Upper lobe of left lung (tissue), 6 donors: ENCODE data around the gene SGCA. TPM values are rescaled to one million over a fixed set of nuclear protein-coding genes. Genes with fewer than 3 reads are reported as not detected.
A peak's percentile ranks its signal among the peaks of the same experiment; 100 is the strongest.

Experiments used
- ATAC-seq, 2 donors: fragments of 200-7000 bp; cut with Tn5 transposase; one replicate each; pipeline ENCODE4 v1.9.1; 2022; ENCODE audit warnings: mild to moderate bottlenecking in 2 of 2, moderate library complexity in 2 of 2; ENCODE audit not compliant: low FRiP score in 2 of 2
- DNase-seq, 2 donors: peaks; one replicate each; pipeline ENCODE4 v3.0.0-alpha.2; 2019 to 2020
- H3K27ac ChIP-seq, 4 donors: fragments of 200-600 bp; sonication (generic); one replicate each; pipeline ENCODE4 v1.5.1; 2016 to 2019
- H3K27me3 ChIP-seq, 4 donors: fragments of 200-600 bp; sonication (generic); one replicate each; pipeline ENCODE4 v1.5.1; 2017 to 2019
- H3K36me3 ChIP-seq, 4 donors: fragments of 200-600 bp; sonication (generic); one replicate each; pipeline ENCODE4 v1.5.1; 2016 to 2019
- H3K4me1 ChIP-seq, 4 donors: fragments of 200-600 bp; sonication (generic); one replicate each; pipeline ENCODE4 v1.5.1; 2018 to 2019
- H3K4me3 ChIP-seq, 4 donors: fragments of 200-600 bp; sonication (generic); one replicate each; pipeline ENCODE4 v1.5.1; 2017 to 2019; ENCODE audit warnings: mild to moderate bottlenecking in 2 of 4, moderate library complexity in 1 of 4
- H3K9me3 ChIP-seq, 4 donors: fragments of 200-600 bp; sonication (generic); one replicate each; pipeline ENCODE4 v1.5.1; 2018 to 2019
- EP300 ChIP-seq, 4 donors: sonication (generic); formaldehyde crosslinking; IDR thresholded peaks; one replicate each; pipeline ENCODE4 v1.5.1; 2017; ENCODE audit warnings: antibody characterized with exemption in 4 of 4, control low read depth in 2 of 4
- POLR2A ChIP-seq, 4 donors: fragments of 450-650 bp; IDR thresholded peaks; one replicate each; pipeline ENCODE4 v1.5.1; 2016 to 2017; ENCODE audit warnings: antibody characterized with exemption in 4 of 4, mild to moderate bottlenecking in 2 of 4
- POLR2AphosphoS5 ChIP-seq, 2 donors: sonication (generic); formaldehyde crosslinking; IDR thresholded peaks; one replicate each; pipeline ENCODE4 v1.5.1; 2017; ENCODE audit warnings: antibody characterized with exemption in 2 of 2
- whole genome bisulfite sequencing, 2 donors: methylation state at CpG; one replicate each; pipeline ENCODE4 v1.1.5; 2017 to 2018; 5-methylcytosine and 5-hydroxymethylcytosine counted together
- total RNA-seq, 6 donors: library from RNA; depleted of rRNA in 4 of 6; stranded (reverse); fragments of >200 nt in 4 of 6; gene quantifications; one replicate each; pipeline versions ENCODE4 v1.1.0 to v1.2.1, GENCODE V29; 2016 to 2021
- TF ChIP-seq, protein P1 (sequence below), 6 experiments: fragments of 450-650 bp in 4 of 6; fragments of 200-600 bp in 2 of 6; sonication (generic) in 2 of 6; IDR thresholded peaks; one replicate each; pipeline ENCODE4 v1.5.1; 2016 to 2019; ENCODE audit warnings: antibody characterized with exemption in 6 of 6
- donor health status: DM: no; HTN: no; CAD: no; lungs with moderate emphysema.
- donor health status: DM: no; HTN: yes; CAD: no; lungs with severe emphysema.

SGCA gene
- total RNA-seq, 6 donors from 2014 or later, result 1.6 to 19.7 (median 14.1) TPM

DNA sequence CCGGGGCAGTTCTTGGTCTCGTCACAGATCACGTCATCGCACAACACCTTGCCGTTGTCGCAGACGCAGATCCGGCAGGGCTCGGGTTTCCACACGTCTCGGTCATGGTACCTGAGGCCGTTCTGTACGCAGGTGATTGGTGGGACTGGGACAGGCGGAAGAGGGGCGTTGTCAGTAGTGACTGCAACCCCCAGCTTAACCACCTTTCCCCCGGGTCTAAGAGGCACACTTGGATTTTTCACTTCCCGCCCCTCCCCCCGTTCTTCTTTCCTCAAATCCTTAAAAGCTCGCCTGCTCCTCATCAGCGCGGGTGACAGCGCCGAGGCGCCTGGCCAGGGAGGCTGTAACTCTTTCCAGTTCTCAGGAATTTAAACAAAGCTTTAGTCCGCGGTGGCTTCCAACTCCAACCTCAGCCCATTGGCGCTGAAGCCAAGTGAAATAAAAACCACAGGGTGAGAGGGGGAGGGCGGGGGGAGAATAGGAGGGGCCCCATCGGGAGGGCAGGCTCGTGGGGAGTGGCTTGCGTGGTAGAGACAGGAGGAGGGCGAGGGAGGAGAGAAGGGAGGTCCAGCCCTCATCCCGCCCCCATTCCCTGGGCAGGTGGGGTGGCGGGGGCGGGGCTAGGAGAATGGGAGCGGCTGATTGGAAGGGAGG lies 34.1 kb downstream of the SGCA start:
- H3K27me3 ChIP-seq, result peaks cover 0 to 10% (median 3%) of the 10 kb centered on the region in 4 donors
- TF ChIP-seq, protein P1, sequence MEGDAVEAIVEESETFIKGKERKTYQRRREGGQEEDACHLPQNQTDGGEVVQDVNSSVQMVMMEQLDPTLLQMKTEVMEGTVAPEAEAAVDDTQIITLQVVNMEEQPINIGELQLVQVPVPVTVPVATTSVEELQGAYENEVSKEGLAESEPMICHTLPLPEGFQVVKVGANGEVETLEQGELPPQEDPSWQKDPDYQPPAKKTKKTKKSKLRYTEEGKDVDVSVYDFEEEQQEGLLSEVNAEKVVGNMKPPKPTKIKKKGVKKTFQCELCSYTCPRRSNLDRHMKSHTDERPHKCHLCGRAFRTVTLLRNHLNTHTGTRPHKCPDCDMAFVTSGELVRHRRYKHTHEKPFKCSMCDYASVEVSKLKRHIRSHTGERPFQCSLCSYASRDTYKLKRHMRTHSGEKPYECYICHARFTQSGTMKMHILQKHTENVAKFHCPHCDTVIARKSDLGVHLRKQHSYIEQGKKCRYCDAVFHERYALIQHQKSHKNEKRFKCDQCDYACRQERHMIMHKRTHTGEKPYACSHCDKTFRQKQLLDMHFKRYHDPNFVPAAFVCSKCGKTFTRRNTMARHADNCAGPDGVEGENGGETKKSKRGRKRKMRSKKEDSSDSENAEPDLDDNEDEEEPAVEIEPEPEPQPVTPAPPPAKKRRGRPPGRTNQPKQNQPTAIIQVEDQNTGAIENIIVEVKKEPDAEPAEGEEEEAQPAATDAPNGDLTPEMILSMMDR (IDR thresholded peaks at IDR 0.05), result no peak
- peak in 1 of 4 donors; percentile 55 for TF ChIP-seq POLR2A (IDR thresholded peaks at IDR 0.05)
- peak in 1 of 2 donors; percentile 40 for TF ChIP-seq POLR2AphosphoS5 (IDR thresholded peaks at IDR 0.05)
- TF ChIP-seq EP300 (IDR thresholded peaks at IDR 0.05), result no peak
- no peaks in the 10 kb centered on the region for H3K9me3 ChIP-seq
- H3K27ac ChIP-seq, result peak overlapping the region; percentile 68 to 86 (median 82)
- peak overlapping the region; percentile 11 to 50 (median 40) for H3K4me3 ChIP-seq
- peaks cover 0 to 22% (median 7%) of the 10 kb centered on the region in 4 donors for H3K36me3 ChIP-seq
- peak; percentile 92 to 95 for DNase-seq
- H3K4me1 ChIP-seq, result peaks cover 18 to 32% (median 25%) of the 10 kb centered on the region in 4 donors
- 4 to 7% methylated on average over 25 to 36 of the region's 36 CpGs for WGBS, 2 donors
- ATAC-seq, result peak; percentile 87 to 95

DNA sequence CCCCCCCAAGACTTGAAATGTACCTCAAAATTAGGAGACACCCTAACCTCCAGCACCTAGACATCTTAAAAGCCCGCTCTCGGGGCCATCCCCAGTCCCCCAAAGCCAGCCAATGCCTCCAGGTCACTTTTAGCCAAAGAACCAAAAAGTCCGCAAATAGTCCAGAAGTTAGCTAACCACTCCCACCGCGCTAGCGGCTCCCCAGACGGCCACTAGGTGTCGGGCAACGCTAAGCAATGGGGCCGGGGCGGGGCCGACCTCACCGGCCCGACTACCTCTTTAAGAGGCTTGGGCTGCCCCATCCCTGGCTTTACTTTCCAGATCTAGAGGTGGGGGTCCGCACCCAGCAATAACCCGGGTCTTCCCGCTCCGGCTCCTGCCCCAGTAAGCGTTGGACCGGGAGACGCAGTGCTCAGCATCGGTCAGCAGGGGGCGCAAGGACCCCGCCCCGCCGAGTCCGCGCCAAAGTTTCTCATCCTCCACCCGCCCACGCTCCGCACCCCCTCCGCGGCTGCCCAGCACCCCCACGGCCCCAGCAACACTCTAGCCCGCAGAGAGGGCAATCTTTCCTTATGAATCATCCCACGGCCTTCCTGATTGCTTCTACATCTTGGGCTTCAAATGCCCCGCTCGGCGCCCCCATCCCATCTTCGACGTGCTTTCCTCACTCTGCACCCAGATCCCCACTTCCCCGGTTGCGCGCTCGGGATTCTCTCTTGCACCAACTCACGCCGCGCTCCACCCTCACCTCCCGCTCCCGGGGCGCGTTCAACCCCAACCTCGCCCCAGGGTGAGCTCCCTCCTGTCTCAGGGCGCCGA lies 34.9 kb downstream of the SGCA start:
- WGBS, 2 donors, result 2 to 3% methylated on average over 32 to 44 of the region's 55 CpGs
- DNase-seq, result peak; percentile 88 to 96
- Histone ChIP-seq H3K9me3 (no peaks in the 10 kb centered on the region), H3K27me3 (peaks cover 0 to 10% (median 3%) of the 10 kb centered on the region in 4 donors), H3K4me3 (peak overlapping the region; percentile 11 to 50 (median 40)), H3K36me3 (peaks cover 0 to 15% (median 3%) of the 10 kb centered on the region in 4 donors), H3K4me1 (peaks cover 18 to 32% (median 27%) of the 10 kb centered on the region in 4 donors), H3K27ac (peak overlapping the region; percentile 68 to 86 (median 82))
- TF ChIP-seq EP300 (IDR thresholded peaks at IDR 0.05), result no peak
- TF ChIP-seq, protein P1 (IDR thresholded peaks at IDR 0.05), result peak; percentile 99 to 100 (median 100)
- TF ChIP-seq POLR2A (IDR thresholded peaks at IDR 0.05), result no peak
- peak in 1 of 2 donors; percentile 18 for TF ChIP-seq POLR2AphosphoS5 (IDR thresholded peaks at IDR 0.05)
- ATAC-seq, result peak; percentile 84 to 91

DNA sequence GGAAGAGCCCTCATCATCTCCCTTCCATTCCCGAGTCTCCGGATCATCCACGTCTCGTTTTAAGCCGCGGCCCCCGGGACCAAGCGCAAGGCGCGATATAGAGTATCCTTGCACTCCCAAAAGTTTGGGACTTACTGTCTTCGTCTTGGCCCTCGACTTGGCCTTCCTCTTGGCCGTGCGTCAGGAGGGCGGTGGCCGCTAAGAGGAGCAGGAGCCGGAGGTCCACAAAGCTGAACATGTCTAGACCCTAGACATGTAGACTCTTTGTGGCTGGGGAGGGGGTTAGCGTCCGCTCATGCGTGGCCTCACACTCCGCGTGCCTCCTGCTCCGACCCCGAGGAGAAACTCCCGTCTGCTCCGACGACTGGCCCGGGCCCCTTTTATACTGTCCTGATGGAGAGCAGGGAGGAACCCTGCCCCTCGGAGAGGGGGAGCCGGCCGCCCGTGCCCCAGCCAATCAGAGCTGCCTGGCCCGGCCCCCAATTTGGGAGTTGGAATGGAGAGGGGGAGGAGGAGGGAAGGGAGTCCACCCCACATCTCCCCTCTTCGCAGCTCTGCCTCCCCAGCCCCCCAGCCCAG lies 35.6 kb downstream of the SGCA start, which contains the start of gene COL1A1:
Gene COL1A1 (minus strand): TSS at position 356 of the 579 bp plus-strand sequence. CDS start 118 bp downstream, at position 238.
- peaks cover 0 to 10% (median 3%) of the 10 kb centered on the region in 4 donors for H3K27me3 ChIP-seq
- DNase-seq, result peak in 1 of 2 donors; percentile 88
- H3K4me3 ChIP-seq, result peak within 1 kb of the TSS; percentile 11 to 50 (median 40)
- TF ChIP-seq, protein P1 (IDR thresholded peaks at IDR 0.05), result no peak
- TF ChIP-seq POLR2AphosphoS5 (IDR thresholded peaks at IDR 0.05) (peak; percentile 73 to 76), POLR2A (IDR thresholded peaks at IDR 0.05) (peak in 3 of 4 donors; percentile 32 to 72 (median 65)), EP300 (IDR thresholded peaks at IDR 0.05) (no peak)
- peaks cover 0 to 9% (median 0%) of the 10 kb centered on the region in 4 donors for H3K36me3 ChIP-seq
- peaks cover 18 to 35% (median 27%) of the 10 kb centered on the region in 4 donors for H3K4me1 ChIP-seq
- H3K27ac ChIP-seq, result peak within 1 kb of the TSS; percentile 68 to 86 (median 82)
- WGBS, 2 donors, result 15 to 17% methylated on average over 11 to 34 of the region's 34 CpGs
- H3K9me3 ChIP-seq, result no peaks in the 10 kb centered on the region
- peak in 1 of 2 donors; percentile 71 for ATAC-seq

DNA sequence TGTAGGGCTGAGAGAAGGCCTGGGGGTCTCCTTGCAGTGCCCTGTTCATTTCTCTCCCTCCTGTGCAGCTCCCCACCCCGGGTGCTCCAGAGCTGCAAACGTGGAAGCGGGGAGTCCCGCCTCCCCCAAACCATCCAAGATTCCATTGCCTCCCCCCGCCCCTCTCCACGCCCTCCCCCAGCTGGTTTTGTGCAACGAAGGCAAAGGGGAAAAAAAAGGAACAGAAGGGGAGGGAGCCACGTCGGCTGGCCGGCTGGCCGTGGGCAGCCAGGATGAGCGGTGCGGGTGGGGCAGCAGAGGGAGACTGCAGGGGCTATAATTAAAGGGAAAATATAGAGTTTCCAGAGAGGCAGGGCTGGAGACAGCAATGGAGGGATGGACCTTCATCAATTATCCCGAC lies 37.3 kb downstream of the SGCA start:
- Histone ChIP-seq H3K27ac (peak overlapping the region in 1 of 4 donors; percentile 40), H3K27me3 (peaks cover 0 to 10% (median 3%) of the 10 kb centered on the region in 4 donors)
- DNase-seq, result peak in 1 of 2 donors; percentile 69

More for the DNA sequence above, 37.3 kb downstream of the SGCA start:
- no peak overlapping the region for H3K4me3 ChIP-seq
- no peaks in the 10 kb centered on the region for H3K36me3 ChIP-seq
- H3K4me1 ChIP-seq, result peaks cover 18 to 40% (median 31%) of the 10 kb centered on the region in 4 donors
- TF ChIP-seq POLR2A (IDR thresholded peaks at IDR 0.05) (no peak), EP300 (IDR thresholded peaks at IDR 0.05) (no peak), POLR2AphosphoS5 (IDR thresholded peaks at IDR 0.05) (no peak)
- TF ChIP-seq, protein P1 (IDR thresholded peaks at IDR 0.05), result no peak
- 52 to 64% methylated on average over 14 of the region's 14 CpGs for WGBS, 2 donors
- H3K9me3 ChIP-seq, result no peaks in the 10 kb centered on the region
- peak in 1 of 2 donors; percentile 5 for ATAC-seq
